HL-60 (cell line): ENCODE results near the gene RBMS3.

Source experiments
- DNase-seq, 2 experiments: peaks; one replicate each; pipeline ENCODE4 v3.0.0-alpha.2; 2010 to 2020; ENCODE audit warnings: low read depth in 1 of 2, low spot score in 1 of 2
- H3K27ac ChIP-seq: fragments of 250-450 bp; sonication (Bioruptor Pico); replicated peaks from 2 replicates; pipeline ENCODE4 v1.5.1; 2020; ENCODE audit warnings: mild to moderate bottlenecking, moderate library complexity
- H3K27me3 ChIP-seq: fragments of 250-450 bp; sonication (Bioruptor Pico); 2 replicates; pipeline ENCODE4 v1.5.1; 2021; ENCODE audit warnings: mild to moderate bottlenecking, moderate library complexity; ENCODE audit not compliant: insufficient read depth, poor library complexity, severe bottlenecking
- H3K4me3 ChIP-seq: replicated peaks from 2 replicates; pipeline ENCODE4 v1.5.1; 2011; ENCODE audit warnings: mild to moderate bottlenecking, control low read depth, low read length; ENCODE audit not compliant: insufficient read depth
- GABPA ChIP-seq: IDR thresholded peaks from 2 replicates; pipeline ENCODE4 v1.6.1; 2012; ENCODE audit warnings: low read depth
- POLR2AphosphoS5 ChIP-seq: IDR thresholded peaks from 2 replicates; pipeline ENCODE4 v1.6.1; 2012; ENCODE audit warnings: low read depth
- SPI1 ChIP-seq: IDR thresholded peaks from 2 replicates; pipeline ENCODE4 v1.6.1; 2012; ENCODE audit warnings: low read depth, mild to moderate bottlenecking, borderline replicate concordance
- TF ChIP-seq, protein P1 (sequence below): IDR thresholded peaks from one replicate; pipeline ENCODE4 v1.5.1; 2011; ENCODE audit warnings: low read length, control low read depth, inconsistent platforms; ENCODE audit not compliant: insufficient read depth
- TF ChIP-seq, protein P2 (sequence below): IDR thresholded peaks from 2 replicates; pipeline ENCODE4 v1.6.1; 2012; ENCODE audit warnings: low read depth; ENCODE audit not compliant: insufficient replicate concordance

RBMS3 gene

DNA sequence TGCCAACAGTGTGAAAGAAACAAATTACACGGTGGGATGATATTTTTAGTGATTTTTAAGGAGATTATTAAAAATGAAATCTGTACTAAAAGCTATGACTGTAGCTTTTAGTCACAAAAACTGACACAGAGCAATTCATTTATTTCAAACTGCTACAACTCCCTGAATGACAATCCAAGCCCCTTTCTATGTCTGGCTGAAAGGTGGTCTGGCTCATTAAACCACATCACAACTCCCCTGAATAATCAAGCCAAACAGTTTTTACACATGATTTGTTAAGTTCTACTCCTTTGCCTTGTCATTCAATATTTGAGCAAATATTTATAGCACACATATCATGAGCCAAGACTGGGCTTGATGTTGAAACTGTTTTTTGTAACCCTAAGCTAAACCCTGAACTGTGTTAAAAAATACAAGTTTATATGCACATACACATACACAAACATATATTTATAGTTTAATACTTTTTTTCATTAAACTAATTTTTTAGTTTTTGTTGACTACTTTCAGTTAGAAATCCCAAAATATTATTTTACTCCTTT, 125.5 kb downstream of the RBMS3 start:
- DNase-seq, result no peak
- no peak overlapping the region for H3K27ac ChIP-seq
- no peaks in the 10 kb centered on the region for H3K27me3 ChIP-seq
- no peak overlapping the region for H3K4me3 ChIP-seq
- no peak for TF ChIP-seq GABPA
- TF ChIP-seq SPI1, result no peak
- TF ChIP-seq, protein P1, sequence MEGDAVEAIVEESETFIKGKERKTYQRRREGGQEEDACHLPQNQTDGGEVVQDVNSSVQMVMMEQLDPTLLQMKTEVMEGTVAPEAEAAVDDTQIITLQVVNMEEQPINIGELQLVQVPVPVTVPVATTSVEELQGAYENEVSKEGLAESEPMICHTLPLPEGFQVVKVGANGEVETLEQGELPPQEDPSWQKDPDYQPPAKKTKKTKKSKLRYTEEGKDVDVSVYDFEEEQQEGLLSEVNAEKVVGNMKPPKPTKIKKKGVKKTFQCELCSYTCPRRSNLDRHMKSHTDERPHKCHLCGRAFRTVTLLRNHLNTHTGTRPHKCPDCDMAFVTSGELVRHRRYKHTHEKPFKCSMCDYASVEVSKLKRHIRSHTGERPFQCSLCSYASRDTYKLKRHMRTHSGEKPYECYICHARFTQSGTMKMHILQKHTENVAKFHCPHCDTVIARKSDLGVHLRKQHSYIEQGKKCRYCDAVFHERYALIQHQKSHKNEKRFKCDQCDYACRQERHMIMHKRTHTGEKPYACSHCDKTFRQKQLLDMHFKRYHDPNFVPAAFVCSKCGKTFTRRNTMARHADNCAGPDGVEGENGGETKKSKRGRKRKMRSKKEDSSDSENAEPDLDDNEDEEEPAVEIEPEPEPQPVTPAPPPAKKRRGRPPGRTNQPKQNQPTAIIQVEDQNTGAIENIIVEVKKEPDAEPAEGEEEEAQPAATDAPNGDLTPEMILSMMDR, result no peak
- TF ChIP-seq, protein P2, sequence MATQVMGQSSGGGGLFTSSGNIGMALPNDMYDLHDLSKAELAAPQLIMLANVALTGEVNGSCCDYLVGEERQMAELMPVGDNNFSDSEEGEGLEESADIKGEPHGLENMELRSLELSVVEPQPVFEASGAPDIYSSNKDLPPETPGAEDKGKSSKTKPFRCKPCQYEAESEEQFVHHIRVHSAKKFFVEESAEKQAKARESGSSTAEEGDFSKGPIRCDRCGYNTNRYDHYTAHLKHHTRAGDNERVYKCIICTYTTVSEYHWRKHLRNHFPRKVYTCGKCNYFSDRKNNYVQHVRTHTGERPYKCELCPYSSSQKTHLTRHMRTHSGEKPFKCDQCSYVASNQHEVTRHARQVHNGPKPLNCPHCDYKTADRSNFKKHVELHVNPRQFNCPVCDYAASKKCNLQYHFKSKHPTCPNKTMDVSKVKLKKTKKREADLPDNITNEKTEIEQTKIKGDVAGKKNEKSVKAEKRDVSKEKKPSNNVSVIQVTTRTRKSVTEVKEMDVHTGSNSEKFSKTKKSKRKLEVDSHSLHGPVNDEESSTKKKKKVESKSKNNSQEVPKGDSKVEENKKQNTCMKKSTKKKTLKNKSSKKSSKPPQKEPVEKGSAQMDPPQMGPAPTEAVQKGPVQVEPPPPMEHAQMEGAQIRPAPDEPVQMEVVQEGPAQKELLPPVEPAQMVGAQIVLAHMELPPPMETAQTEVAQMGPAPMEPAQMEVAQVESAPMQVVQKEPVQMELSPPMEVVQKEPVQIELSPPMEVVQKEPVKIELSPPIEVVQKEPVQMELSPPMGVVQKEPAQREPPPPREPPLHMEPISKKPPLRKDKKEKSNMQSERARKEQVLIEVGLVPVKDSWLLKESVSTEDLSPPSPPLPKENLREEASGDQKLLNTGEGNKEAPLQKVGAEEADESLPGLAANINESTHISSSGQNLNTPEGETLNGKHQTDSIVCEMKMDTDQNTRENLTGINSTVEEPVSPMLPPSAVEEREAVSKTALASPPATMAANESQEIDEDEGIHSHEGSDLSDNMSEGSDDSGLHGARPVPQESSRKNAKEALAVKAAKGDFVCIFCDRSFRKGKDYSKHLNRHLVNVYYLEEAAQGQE, result no peak
- no peak for TF ChIP-seq POLR2AphosphoS5

DNA sequence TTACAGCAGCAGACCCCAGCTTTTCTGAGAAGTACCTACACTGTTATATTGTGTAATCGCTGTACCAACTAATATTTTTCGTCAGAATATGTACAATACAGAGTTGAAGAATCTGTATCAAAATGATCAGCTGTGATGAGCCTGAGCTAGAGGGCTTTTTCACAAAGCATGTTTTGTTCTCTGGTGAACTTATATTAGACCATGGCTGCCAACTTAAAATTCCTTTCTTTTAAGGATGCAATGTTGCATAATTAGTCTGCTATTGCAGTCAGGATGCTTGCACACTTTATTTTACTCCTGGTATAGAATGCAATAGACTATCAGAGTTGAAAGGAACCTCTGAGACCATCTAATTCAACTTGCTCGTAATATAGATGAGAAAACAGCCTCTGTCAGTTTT, 127.8 kb downstream of the RBMS3 start:
- no peak for DNase-seq
- H3K4me3 ChIP-seq, result no peak overlapping the region
- H3K27ac ChIP-seq, result no peak overlapping the region
- TF ChIP-seq, protein P1, result no peak
- TF ChIP-seq GABPA, result no peak
- no peak for TF ChIP-seq POLR2AphosphoS5
- TF ChIP-seq, protein P2, result no peak
- TF ChIP-seq SPI1, result no peak
- H3K27me3 ChIP-seq, result no peaks in the 10 kb centered on the region

DNA sequence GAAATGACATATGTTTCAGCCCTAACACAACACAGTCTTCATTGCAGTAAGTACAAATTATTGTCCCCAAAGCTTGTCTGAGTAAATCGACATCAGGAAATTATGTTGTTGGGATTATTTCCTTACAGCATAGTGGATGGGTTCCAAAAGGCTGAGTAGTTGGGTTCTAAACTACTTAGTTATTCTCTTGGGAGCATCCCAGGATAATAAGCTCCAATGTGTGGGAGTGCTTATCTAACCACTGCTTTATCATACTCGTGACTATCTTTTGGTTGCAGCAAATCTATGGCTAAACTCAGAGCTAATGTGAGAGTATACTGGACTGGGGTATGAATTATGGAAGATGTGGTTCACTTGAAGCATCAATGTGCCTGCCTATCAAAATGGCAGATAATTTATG, 128.5 kb downstream of the RBMS3 start:
- no peak for DNase-seq
- TF ChIP-seq, protein P2, result no peak
- TF ChIP-seq SPI1 (no peak), POLR2AphosphoS5 (no peak)
- no peak overlapping the region for H3K4me3 ChIP-seq

More for the DNA sequence above, 128.5 kb downstream of the RBMS3 start:
- Histone ChIP-seq H3K27ac (no peak overlapping the region), H3K27me3 (no peaks in the 10 kb centered on the region)
